ENCODE measurements around the gene ZGLP1.

Gene ZGLP1

DNA sequence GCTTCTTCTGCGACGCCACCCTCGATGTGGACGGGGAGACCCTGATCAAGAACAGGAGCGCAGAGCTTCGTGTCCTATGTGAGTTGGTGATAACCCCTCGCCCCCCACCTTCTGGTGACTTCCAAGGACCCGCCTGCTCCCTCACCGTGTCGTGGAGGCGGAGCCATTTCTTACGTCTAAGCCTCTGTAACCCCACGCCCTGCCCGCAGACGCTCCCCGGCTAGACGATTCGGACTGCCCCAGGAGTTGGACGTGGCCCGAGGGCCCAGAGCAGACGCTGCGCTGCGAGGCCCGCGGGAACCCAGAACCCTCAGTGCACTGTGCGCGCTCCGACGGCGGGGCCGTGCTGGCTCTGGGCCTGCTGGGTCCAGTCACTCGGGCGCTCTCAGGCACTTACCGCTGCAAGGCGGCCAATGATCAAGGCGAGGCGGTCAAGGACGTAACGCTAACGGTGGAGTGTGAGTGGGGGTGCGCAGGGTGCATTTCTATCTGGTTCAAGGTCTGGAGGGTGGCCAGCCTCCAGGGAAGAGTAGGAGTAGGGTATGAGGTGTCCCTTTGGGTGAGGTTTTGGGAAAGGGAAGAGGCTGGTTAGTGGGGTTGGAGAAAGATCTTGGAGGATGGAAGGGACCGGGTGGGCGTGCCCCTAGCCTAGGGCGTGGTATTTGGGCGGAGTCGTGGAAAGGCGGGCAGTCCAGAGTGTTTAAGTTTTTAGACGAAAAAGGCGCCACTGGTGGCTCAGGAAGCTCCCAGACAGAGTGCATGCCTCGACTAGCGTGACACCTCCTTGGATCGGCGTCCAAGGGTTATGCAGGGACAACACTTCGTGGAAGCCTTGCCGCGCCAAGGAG lies 16.6 kb downstream of the ZGLP1 start:
- H4K20me1 ChIP-seq (ENCODE audit: control insufficient read depth, insufficient read depth, low read depth, low read length) = no peaks in the 10 kb centered on the region
- TF ChIP-seq CTCF (IDR thresholded peaks at IDR 0.05; ENCODE audit: low read depth, low read length, poor library complexity, severe bottlenecking) (no peak), EZH2phosphoT487 (IDR thresholded peaks at IDR 0.05; ENCODE audit: borderline replicate concordance, low read length) (no peak)
- H3K27me3 ChIP-seq (ENCODE audit: control insufficient read depth, low read length) = peaks cover 27% of the 10 kb centered on the region
- peaks cover 60% of the 10 kb centered on the region for H3K4me1 ChIP-seq (ENCODE audit: control insufficient read depth, low read length)
- no peaks in the 10 kb centered on the region for H3K79me2 ChIP-seq (ENCODE audit: control insufficient read depth, low read length)
- H3F3A ChIP-seq (ENCODE audit: control insufficient read depth, insufficient read depth) = no peaks in the 10 kb centered on the region
- no peaks in the 10 kb centered on the region; the same call in 1 of the 2 replicates for H3K36me3 ChIP-seq (ENCODE audit: control insufficient read depth, low read length)
- H3K9me2 ChIP-seq (replicated peaks; ENCODE audit: control insufficient read depth, low read length) = no peaks in the 10 kb centered on the region
- H3K4me3 ChIP-seq (ENCODE audit: low read length) = peak overlapping the region; percentile 81
- no peaks in the 10 kb centered on the region for H3K9me3 ChIP-seq (ENCODE audit: control insufficient read depth, insufficient read depth, low read length)
- peak overlapping the region; percentile 95 for H3K4me2 ChIP-seq (ENCODE audit: low read length)
- no peak overlapping the region for H3K27ac ChIP-seq (ENCODE audit: low read depth, low read length)

DNA sequence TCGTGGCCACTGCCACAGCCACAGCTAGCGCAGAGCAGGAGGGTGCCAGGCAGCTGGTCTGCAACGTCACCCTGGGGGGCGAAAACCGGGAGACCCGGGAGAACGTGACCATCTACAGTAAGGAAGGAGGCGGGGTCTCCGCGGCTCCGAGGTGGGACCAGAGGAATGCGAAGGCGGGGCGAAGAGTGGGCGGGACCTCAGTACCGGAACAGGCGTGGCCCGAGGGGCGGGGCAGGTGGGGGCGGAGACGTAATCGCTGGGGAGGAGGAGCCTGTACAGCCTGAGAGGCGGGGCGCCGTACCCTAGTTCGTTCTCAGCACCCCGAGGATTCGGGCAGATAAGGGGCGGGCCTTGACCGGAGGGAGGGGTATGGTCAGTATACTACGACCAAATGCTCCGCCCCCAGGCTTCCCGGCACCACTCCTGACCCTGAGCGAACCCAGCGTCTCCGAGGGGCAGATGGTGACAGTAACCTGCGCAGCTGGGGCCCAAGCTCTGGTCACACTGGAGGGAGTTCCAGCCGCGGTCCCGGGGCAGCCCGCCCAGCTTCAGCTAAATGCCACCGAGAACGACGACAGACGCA lies 17.3 kb downstream of the ZGLP1 start:
- TF ChIP-seq CTCF (IDR thresholded peaks at IDR 0.05; ENCODE audit: low read depth, low read length, poor library complexity, severe bottlenecking) = no peak
- TF ChIP-seq EZH2phosphoT487 (IDR thresholded peaks at IDR 0.05; ENCODE audit: borderline replicate concordance, low read length) = no peak
- Histone ChIP-seq H3K27me3 (ENCODE audit: control insufficient read depth, low read length) (peaks cover 27% of the 10 kb centered on the region), H3K79me2 (ENCODE audit: control insufficient read depth, low read length) (no peaks in the 10 kb centered on the region), H3K9me3 (ENCODE audit: control insufficient read depth, insufficient read depth, low read length) (no peaks in the 10 kb centered on the region), H3K27ac (ENCODE audit: low read depth, low read length) (no peak overlapping the region), H4K20me1 (ENCODE audit: control insufficient read depth, insufficient read depth, low read depth, low read length) (no peaks in the 10 kb centered on the region), H3K4me2 (ENCODE audit: low read length) (peak overlapping the region; percentile 95), H3K36me3 (ENCODE audit: control insufficient read depth, low read length) (no peaks in the 10 kb centered on the region; the same call in 1 of the 2 replicates), H3K4me1 (ENCODE audit: control insufficient read depth, low read length) (peaks cover 68% of the 10 kb centered on the region), H3K9me2 (replicated peaks; ENCODE audit: control insufficient read depth, low read length) (no peaks in the 10 kb centered on the region), H3F3A (ENCODE audit: control insufficient read depth, insufficient read depth) (no peaks in the 10 kb centered on the region), H3K4me3 (ENCODE audit: low read length) (peak overlapping the region; percentile 81)

DNA sequence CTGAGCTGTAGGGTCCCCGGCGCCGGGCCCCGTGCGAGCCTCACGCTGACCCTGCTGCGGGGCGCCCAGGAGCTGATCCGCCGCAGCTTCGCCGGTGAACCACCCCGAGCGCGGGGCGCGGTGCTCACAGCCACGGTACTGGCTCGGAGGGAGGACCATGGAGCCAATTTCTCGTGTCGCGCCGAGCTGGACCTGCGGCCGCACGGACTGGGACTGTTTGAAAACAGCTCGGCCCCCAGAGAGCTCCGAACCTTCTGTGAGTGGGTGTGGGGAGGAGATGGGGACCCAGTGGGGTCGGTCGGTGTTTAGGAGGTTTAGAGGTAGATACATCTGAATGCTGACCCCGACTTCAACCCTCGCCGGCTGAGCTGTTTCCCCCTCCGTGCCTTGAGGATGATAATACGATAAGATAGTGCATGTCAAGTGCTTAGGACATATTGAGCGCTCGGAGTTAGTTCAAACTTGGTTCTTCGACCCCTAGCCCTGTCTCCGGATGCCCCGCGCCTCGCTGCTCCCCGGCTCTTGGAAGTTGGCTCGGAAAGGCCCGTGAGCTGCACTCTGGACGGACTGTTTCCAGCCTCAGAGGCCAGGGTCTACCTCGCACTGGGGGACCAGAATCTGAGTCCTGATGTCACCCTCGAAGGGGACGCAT lies 17.9 kb downstream of the ZGLP1 start:
- Histone ChIP-seq H3K4me1 (ENCODE audit: control insufficient read depth, low read length) (peaks cover 74% of the 10 kb centered on the region), H3K27me3 (ENCODE audit: control insufficient read depth, low read length) (peaks cover 27% of the 10 kb centered on the region), H3K4me2 (ENCODE audit: low read length) (peak overlapping the region; percentile 95), H3K27ac (ENCODE audit: low read depth, low read length) (no peak overlapping the region), H3K36me3 (ENCODE audit: control insufficient read depth, low read length) (no peaks in the 10 kb centered on the region; the same call in 1 of the 2 replicates), H3K4me3 (ENCODE audit: low read length) (peak overlapping the region; percentile 81), H3K9me3 (ENCODE audit: control insufficient read depth, insufficient read depth, low read length) (no peaks in the 10 kb centered on the region), H3K9me2 (replicated peaks; ENCODE audit: control insufficient read depth, low read length) (no peaks in the 10 kb centered on the region), H4K20me1 (ENCODE audit: control insufficient read depth, insufficient read depth, low read depth, low read length) (no peaks in the 10 kb centered on the region), H3F3A (ENCODE audit: control insufficient read depth, insufficient read depth) (peaks cover 3% of the 10 kb centered on the region), H3K79me2 (ENCODE audit: control insufficient read depth, low read length) (no peaks in the 10 kb centered on the region)
- TF ChIP-seq EZH2phosphoT487 (IDR thresholded peaks at IDR 0.05; ENCODE audit: borderline replicate concordance, low read length) = no peak
- no peak for TF ChIP-seq CTCF (IDR thresholded peaks at IDR 0.05; ENCODE audit: low read depth, low read length, poor library complexity, severe bottlenecking)
